HL-60 (cell line): ENCODE measurements around the gene BLID.

Experiments
- CTCF ChIP-seq: IDR thresholded peaks from one replicate; pipeline ENCODE4 v1.5.1; 2011; ENCODE audit warnings: low read length, control low read depth, inconsistent platforms; ENCODE audit not compliant: insufficient read depth
- POLR2AphosphoS5 ChIP-seq: IDR thresholded peaks from 2 replicates; pipeline ENCODE4 v1.6.1; 2012; ENCODE audit warnings: low read depth
- TF ChIP-seq, protein P1 (sequence below): IDR thresholded peaks from 2 replicates; pipeline ENCODE4 v1.6.1; 2012; ENCODE audit warnings: low read depth; ENCODE audit not compliant: insufficient replicate concordance

- no peak for TF ChIP-seq CTCF
- TF ChIP-seq, protein P1, sequence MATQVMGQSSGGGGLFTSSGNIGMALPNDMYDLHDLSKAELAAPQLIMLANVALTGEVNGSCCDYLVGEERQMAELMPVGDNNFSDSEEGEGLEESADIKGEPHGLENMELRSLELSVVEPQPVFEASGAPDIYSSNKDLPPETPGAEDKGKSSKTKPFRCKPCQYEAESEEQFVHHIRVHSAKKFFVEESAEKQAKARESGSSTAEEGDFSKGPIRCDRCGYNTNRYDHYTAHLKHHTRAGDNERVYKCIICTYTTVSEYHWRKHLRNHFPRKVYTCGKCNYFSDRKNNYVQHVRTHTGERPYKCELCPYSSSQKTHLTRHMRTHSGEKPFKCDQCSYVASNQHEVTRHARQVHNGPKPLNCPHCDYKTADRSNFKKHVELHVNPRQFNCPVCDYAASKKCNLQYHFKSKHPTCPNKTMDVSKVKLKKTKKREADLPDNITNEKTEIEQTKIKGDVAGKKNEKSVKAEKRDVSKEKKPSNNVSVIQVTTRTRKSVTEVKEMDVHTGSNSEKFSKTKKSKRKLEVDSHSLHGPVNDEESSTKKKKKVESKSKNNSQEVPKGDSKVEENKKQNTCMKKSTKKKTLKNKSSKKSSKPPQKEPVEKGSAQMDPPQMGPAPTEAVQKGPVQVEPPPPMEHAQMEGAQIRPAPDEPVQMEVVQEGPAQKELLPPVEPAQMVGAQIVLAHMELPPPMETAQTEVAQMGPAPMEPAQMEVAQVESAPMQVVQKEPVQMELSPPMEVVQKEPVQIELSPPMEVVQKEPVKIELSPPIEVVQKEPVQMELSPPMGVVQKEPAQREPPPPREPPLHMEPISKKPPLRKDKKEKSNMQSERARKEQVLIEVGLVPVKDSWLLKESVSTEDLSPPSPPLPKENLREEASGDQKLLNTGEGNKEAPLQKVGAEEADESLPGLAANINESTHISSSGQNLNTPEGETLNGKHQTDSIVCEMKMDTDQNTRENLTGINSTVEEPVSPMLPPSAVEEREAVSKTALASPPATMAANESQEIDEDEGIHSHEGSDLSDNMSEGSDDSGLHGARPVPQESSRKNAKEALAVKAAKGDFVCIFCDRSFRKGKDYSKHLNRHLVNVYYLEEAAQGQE: no peak
- no peak for TF ChIP-seq POLR2AphosphoS5
Measured at GRCh38 chr11:122146475-122146874, 30.5 kb upstream of the BLID start.
